NCI-H2029 treated with DMSO at 0.1 percent for 48 hours (cell line): ENCODE data around the gene CTCF.
A peak's percentile ranks its signal among the peaks of the same experiment; 100 is the strongest.

ENCODE experiments used
- DNase-seq: peaks from one replicate; lab custom pipeline; 2025; lab: John Stamatoyannopoulos, UW

The CTCF gene

DNA sequence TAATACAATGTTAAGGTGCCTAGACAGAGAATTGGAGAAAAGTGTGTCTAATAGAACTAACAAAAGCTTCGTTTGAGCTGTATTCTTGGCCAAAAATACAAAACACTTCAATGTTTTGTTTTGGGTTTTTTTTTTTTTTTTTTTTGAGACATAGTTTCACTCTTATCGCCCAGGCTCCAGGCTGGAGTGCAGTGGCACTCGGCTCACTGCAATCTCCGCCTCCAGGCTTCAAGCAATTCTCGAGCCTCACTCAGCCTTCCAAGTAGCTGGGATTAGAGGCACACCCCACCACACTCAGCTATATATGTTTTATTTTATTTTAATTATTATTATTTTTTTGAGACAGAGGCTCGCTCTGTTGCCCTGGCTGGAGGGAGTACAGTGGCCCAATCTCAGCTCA lies 44.3 kb downstream of the CTCF start:
- no peak for DNase-seq

DNA sequence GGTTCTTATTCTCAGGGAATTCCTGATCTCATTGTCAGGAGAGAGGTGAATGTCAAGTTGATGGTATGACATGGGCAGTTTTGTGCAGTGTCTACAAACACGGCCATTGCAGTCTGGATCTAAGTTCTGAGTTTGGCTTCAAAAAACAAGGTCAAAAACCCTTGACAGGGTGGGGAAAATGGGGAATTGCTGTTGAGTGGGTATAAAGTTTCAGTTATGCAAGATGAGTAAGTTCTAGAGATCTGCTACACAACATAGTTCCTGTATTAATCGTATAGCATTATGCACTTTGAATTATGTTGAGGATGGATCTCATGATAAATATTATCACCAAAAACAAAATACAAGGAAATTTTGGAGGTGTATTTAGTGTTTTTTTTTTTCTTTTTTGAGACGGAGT lies 46.0 kb downstream of the CTCF start:
- DNase-seq = no peak

DNA sequence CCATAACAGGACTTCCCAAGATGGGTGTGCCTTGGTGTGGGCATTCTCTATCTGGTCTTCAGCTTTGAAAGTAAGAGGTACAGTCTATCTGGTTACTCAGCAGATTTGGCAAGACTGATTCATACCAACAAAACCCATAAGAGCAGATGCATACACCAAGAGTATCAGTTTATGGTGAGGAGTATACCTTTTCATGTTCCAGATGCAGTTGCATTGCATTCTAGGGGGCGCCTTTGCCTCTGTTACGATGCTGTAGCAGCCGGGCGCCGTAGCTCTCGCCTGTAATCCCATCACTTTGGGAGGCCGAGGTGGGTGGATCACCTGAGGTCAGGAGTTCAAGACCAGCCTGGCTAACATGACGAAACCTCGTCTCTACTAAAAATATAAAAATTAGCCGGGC lies 51.5 kb downstream of the CTCF start:
- no peak for DNase-seq

DNA sequence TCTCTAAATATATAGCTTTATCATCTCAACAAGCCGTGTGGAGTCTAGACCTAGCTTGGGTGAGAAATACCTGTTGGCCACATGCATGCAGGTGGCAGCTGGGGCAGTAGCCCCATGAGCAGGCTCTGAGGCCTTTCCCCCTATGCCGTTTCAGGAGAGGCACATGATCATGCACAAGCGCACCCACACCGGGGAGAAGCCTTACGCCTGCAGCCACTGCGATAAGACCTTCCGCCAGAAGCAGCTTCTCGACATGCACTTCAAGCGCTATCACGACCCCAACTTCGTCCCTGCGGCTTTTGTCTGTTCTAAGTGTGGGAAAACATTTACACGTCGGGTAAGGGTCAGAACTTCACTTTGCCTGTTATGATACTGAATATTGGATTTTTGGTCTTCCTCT lies 65.9 kb downstream of the CTCF start:
- DNase-seq = no peak

DNA sequence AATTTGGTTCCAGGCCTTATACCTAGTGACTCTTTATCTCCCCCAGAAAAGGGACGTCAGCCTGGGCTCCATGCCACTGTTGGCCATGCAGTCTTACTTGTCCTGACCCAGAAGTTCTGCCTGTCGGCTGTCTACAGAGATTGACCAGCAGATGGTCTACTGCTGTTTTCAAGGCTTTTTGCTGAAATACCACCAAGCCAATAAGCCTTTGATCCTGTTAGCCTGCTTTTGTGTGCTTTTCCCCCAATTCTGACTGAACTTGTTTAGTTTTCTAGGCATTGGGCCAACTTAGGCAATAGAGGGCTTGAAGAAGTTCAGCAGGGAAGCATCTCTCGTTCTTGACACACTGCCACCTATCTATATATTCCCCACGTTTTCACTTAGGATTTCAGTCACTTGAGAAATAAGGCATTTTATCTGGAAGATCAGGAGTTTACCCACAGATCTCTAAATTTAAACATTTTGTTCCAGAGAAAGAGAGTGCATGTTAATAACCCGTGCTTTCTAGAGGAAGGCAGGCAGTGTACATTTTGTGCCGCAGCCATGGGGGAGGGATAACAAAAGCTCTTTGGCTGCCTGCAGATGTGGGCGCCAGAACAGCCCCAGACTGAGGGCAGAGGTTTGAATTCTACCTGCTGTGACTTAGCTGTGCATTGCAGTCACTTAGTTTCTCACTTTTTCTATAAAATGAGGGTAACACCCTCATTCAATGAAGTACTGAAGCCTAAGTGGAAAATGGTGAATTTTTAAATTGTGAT lies 70.3 kb downstream of the CTCF start:
- no peak for DNase-seq

DNA sequence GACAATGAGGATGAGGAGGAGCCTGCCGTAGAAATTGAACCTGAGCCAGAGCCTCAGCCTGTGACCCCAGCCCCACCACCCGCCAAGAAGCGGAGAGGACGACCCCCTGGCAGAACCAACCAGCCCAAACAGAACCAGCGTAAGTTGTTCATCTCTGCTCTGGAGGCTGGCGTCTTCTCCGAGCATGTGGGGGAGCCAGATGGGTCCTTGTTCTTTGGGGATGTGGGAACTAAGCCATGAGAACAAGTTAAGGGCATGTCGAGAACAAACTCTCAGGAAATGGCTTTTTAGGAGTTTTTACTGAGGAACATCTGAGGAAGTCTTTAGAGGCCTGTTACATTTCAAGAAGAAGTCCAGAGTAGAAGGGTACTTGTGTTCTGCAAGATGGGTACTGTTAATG lies 74.4 kb downstream of the CTCF start:
- no peak for DNase-seq

DNA sequence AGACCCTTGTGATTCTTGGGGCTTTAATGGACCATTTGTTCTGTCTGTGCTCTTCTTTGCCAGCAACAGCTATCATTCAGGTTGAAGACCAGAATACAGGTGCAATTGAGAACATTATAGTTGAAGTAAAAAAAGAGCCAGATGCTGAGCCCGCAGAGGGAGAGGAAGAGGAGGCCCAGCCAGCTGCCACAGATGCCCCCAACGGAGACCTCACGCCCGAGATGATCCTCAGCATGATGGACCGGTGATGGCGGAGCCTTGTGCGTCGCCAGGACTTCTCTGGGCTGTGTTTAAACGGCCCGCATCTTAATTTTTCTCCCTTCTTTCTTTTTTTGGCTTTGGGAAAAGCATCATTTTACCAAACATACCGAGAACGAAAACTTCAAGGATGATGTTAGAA lies 75.3 kb downstream of the CTCF start:
- DNase-seq = no peak

DNA sequence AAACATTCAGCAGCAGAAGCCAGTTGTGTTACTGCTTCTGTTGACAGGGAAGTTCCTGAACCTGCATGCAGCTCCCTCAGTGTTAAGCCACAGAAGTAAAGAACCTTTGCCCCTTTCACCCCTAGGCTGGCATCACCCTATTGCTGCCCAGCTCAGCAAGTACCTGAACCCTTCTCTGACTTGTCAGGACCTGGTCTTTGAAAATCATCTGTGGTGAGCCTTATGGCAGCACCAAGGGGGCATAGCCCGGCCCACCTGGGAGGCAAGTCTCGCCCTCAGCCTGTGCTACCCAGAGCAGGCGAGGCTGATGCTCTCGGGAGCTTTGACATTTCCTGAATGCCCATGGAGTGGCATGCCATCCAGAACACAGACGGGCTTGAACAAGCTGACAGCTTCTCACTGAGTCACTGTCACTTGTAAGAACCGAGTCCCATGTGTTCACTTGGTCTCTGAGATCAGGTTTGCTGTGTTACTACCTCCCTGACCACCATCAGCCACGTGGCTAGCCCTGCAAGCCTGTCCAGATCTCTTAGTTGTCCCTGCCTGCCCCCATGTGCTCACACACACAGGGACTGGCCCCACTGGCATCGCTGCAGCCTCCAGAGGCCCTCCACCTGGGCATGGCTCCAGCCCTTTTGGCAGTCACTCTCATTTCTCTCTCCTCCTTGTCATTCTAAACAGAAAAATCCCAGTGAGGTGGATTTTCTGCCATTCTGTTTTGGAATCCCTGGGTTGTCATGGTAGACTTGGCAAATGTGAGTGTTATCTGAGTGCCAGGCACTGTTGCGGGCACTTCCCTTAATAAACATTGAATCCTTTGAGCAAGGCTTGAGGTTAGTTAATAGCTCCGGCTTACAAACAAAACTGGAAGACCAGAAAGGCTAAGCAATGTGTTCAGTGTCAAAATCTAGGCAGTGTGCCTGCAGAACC lies 79.7 kb downstream of the CTCF start:
- peak; percentile 71 for DNase-seq

DNA sequence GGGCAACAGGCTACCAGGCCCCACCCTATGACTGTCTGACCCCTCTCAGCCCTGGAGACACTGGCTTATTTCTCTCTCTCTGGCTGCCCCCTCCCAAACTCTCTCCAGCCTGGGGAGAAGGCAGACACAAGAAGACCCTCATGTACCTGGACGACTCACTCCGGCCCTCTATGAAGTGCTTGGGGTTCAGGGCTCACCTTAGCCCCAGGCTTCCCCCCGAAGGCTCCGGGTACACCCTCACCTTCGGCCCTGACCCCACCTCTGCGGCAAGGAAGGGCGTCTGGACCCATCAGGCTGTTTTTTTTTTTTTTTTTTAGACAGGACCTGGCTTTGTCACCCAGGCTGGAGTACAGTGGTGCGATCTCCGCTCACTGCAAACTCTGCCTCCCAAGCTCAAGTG lies 81.7 kb downstream of the CTCF start:
- no peak for DNase-seq

DNA sequence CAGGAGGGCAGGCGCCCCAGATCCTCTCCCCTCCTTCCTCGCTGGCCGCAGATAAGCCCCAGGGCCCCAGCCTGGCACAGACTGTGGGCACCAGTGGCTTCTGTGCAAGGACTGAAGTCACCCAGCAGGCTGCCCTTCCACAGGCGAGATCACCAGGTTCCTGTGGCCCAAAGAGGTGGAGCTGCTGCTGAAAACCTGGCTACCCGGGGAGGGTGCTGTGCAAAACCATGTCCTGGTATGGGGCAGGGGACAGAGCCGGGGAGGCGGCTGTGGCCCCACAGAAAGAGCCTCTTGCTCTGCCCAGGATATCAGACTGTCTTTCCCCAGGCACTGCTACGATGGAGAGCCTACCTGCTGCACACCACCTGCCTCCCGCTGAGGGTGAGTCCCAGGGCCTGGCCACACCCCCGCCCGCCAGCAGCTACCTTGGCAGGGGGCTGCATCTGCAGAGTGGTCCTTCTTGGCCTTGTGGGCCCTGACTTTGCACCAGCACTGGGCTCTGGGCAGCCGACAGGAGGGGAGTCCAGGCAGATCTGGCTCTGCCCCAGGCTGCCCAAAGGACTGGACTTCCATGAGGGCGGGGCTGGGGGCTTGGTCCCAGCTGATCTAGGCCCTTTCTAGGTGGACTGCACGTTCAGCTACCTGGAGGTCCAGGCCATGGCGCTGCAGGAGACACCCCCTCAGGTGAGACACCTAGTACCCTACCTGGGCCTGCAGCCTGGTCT lies 83.2 kb downstream of the CTCF start:
- DNase-seq = no peak

DNA sequence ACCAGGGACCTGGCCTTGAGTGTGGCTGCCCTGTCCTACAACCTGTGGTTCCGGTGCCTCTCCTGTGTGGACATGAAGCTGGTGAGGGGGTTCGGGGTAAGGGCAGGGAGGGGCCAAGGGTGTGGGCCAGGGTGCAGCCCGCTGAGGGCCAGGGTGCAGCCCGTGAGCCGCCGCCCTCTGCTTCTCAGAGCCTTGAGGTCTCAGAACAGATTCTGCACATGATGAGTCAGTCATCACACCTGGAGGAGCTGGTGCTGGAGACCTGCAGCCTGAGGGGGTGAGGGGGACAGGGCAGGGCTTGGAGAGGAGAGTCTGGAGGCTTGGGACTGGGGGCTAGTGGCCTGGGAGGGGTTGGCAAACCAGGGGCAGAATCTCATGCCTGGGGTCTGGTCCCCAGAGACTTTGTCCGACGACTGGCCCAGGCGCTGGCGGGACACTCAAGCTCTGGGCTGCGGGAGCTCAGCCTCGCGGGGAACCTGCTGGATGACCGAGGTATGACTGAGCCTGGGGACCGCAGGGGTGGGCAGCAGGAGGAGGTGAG lies 84.9 kb downstream of the CTCF start:
- no peak for DNase-seq

DNA sequence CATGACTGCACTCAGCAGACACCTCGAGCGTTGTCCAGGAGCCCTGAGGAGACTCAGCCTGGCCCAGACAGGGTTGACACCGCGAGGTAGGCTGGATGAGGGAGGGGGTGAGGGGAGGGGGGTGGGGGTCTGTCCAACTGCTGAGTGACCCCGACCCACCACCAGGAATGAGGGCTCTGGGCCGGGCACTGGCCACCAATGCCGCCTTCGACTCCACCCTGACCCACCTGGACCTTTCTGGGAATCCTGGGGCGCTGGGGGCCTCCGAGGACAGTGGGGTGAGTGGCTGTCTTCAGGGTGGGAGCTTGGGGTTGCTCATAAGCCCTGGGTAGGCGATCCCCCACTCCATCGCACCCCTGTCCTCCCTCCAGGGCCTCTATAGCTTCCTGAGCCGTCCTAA lies 85.4 kb downstream of the CTCF start:
- DNase-seq = no peak

DNA sequence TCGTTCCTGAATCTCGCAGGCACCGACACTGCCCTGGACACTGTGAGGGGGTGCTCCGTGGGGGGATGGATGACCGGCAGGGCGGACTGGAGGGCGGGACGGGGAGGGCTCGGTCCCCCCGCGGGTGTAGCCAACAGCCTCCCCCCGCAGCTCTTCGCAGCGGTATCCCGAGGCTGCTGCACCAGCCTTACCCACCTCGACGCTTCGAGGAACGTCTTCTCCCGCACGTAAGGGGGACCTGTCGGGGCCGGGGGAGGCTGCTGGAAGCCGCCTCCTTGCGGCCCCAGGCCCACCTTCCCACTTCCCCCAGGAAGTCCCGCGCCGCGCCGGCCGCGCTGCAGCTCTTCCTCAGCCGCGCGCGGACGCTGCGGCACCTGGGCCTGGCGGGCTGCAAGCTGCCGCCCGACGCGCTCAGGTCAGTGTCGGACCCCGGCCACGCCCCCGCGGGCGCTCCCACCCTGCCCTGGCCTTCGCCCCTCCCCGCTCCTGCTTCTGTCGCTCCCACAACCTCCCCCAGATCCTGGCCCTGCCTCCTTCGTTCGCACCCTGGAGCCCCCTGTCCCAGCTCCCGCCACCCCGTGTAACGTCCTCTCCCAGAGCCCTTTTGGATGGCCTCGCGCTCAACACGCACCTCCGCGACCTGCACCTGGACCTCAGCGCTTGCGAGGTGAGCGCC lies 85.9 kb downstream of the CTCF start:
- DNase-seq = no peak

DNA sequence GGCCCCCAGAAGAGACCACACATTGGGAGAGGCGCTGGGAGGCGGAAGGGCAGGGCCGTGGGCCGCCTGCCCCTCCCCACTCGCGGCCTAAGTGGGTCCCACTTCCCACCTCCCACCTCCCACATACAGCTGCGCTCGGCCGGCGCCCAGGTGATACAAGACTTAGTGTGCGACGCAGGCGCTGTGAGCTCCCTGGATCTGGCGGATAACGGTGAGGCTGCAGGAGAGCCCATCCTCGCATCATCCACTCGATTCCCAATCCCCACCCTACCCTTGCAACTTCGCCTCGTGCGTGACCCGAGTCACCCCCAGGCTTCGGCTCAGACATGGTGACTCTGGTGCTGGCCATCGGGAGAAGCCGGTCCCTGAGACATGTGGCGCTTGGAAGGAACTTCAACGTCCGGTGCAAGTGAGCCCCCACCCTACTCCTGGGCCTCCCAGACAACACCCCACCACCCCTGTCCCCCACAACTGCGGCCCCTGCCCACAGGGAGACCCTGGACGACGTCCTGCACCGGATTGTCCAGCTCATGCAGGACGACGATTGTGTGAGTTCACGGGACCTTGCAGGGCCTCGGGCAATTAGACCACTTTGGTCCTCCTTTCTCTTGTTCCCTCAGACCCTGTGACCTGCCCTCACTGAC lies 86.6 kb downstream of the CTCF start:
- DNase-seq = no peak

DNA sequence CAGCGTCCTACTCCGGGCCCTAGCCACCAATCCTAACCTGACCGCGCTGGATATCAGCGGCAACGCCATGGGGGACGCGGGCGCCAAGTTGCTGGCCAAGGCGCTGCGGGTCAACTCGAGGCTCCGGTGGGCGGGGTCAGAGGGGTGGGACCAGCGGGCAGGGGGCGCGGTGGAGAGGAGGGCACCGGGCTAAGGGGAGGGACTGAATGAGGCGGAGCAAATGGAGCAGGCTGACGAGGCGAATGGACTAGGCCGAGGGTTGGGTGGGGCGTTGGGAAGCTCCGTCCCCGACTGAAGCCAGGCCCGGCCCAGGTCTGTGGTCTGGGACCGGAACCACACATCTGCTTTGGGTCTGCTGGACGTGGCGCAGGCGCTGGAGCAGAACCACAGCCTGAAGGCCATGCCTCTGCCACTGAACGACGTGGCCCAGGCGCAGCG lies 87.2 kb downstream of the CTCF start:
- DNase-seq = no peak

DNA sequence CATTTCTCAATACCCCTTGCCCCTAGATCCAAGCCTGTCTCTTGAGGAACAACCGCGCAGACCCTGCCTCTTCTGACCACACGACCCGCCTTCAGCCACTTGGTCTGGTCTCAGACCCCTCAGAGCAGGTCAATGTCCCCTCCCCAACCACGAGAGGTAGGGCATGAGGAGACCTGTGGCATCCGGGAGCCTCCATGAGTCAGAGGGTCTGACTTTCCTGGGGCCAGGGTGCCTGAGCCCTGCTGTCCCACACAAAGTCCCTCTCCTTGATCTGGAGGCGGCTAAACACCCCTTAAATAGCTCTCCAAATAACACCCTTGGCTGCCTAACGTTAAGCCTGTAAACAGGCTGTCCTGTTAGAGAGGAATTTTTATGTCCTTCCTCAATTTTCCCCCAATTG lies 87.7 kb downstream of the CTCF start:
- no peak for DNase-seq

DNA sequence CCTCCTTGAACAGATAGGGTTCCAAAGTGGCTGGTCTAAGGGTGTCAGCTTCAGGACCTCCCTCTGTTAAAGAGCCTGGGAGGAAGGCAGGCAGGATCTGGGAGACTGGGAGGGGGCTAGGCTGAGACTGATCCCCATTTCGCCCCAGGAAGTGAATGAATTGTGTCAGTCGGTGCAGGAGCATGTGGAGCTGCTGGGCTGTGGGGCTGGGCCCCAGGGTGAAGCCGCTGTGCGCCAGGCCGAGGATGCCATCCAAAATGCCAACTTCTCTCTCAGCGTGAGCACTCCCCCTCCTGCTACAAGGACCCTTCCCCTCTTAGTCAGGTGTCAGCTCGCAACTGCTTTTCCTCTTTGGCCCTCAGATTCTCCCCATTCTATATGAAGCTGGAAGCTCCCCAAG lies 88.7 kb downstream of the CTCF start:
- no peak for DNase-seq

DNA sequence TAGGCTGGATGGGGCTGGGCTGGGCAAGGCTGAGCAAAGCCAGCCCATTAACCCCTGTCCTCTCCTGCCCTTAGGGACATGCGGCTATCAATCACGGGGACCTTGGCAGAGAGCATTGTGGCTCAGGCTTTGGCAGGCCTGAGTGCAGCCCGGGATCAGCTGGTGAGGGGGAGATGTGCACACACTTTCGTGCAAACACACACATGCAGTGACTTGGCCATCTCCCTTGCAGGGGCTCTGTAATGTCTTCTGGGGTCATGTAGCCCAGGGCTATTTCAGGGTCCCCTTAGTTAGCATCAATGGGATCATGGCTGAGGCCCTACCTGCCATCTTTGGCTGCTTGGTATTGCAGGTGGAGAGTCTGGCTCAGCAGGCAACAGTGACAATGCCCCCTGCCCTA lies 89.5 kb downstream of the CTCF start:
- no peak for DNase-seq

DNA sequence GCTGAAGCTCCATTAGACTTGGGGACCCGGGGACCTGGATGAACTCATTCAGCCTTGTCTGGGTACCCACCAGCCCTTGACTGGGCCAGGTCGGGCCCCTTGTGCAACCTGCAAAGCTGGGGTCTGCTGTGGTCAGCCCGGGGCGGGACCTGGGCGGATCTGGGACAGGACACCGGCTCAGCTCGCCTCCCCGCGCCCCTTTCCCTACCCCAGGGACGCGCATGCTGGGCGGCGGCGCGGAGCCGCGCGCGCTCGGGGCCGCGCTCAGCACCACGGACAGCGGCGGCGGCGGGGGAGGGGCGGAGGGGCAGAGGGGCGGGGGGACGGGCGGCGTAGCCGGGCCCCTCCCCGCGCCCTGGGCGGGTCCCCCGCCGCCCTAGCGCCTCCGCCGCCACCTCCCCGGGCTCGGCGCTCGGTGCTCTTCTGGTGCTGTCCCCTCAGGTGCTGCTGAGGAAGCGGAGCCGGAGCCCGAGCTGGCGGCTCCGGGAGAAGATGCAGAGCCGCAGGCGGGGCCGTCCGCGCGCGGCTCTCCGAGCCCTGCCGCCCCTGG lies 90.3 kb downstream of the CTCF start:
- DNase-seq = no peak

DNA sequence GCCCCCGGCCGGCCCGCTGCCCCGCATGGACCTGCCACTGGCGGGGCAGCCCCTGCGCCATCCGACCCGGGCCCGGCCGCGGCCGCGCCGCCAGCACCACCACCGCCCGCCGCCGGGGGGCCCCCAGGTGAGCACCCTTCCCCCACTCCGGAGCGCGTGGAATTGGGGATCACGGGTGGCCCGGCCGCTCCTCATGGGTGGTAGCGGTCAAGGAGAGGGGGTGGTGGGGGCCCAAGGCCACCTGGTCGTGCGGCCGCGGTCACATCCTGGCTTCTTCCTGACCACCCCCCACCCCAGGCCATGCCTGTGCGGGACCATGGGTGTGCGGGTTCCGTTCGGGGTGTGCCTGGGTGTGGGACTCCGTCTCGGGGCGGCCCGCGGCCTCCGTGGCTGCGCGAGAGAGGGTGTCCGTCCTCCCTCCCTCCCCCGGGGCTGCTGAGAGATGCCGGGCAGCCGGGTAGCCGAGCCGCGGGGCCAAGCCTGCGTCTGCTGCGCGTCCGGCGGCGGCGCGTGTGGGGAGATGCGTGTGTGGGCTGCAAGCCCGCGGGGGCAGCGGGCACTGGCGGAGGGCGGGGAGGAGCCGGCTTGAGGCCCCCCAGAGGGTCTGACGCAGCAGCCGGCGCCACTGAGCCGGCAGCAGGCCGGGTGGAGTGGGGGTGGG lies 90.9 kb downstream of the CTCF start:
- no peak for DNase-seq
